Spleen (tissue), 7 donors: ENCODE measurements around the gene SLC12A5.

Experiments used
- POLR2AphosphoS5 ChIP-seq, 3 donors: sonication (generic); formaldehyde crosslinking; IDR thresholded peaks; one replicate each; pipeline ENCODE4 v1.5.1; 2017; ENCODE audit warnings: antibody characterized with exemption in 3 of 3
- TF ChIP-seq, protein P1 (sequence below), 11 experiments: fragments of 200-600 bp in 7 of 11; fragments of 450-650 bp in 4 of 11; sonication (generic) in 4 of 11; IDR thresholded peaks in 8 of 11; conservative IDR thresholded peaks in 3 of 11; 1 replicate in 7 of 11; 2 replicates in 4 of 11; pipeline versions ENCODE4 v1.4.0 to v1.8.0; 2016 to 2021; ENCODE audit warnings: antibody characterized with exemption in 11 of 11, inconsistent platforms in 4 of 11, mild to moderate bottlenecking in 1 of 11
- donor health status: DM: no; HTN: no; CAD: no; lungs with moderate emphysema.
- donor health status: DM: no; HTN: no; CAD: no.
- donor health status: DM: no; HTN: no; CAD: no.

DNA sequence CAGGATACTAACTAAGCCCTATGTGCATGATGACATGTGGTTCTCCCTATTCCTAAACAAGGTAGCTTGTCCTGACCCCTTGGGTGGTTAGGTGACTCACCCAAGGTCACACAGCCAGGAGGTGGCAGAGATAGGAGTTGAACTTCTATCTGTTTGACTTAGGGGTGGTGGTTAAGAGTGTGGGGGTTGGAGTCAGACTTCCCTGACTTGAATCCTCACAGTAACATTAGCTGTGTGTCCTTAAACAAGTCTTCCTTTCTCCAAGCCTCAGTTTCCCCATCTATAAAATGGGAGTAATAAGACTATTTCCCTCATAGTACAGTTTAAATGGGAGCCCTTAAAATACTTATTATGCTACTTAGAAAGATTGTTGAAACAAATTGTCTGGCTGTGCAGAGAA lies 21.9 kb downstream of the SLC12A5 start:
- TF ChIP-seq, protein P1, sequence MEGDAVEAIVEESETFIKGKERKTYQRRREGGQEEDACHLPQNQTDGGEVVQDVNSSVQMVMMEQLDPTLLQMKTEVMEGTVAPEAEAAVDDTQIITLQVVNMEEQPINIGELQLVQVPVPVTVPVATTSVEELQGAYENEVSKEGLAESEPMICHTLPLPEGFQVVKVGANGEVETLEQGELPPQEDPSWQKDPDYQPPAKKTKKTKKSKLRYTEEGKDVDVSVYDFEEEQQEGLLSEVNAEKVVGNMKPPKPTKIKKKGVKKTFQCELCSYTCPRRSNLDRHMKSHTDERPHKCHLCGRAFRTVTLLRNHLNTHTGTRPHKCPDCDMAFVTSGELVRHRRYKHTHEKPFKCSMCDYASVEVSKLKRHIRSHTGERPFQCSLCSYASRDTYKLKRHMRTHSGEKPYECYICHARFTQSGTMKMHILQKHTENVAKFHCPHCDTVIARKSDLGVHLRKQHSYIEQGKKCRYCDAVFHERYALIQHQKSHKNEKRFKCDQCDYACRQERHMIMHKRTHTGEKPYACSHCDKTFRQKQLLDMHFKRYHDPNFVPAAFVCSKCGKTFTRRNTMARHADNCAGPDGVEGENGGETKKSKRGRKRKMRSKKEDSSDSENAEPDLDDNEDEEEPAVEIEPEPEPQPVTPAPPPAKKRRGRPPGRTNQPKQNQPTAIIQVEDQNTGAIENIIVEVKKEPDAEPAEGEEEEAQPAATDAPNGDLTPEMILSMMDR (IDR thresholded peaks at IDR 0.05 in 8 of 11, conservative IDR thresholded peaks at IDR 0.05 in 3 of 11): no peak
- no peak for TF ChIP-seq POLR2AphosphoS5 (IDR thresholded peaks at IDR 0.05)
